HG03457 (cell line): ENCODE measurements around the gene TCTN1.
"Not testable (repeated sequence)": the region's sequence is repeated elsewhere in the genome, so short reads cannot be mapped to it uniquely, and the experiment has no call there.

Source experiments
- ATAC-seq: cut with Tn5 transposase; IDR thresholded peaks from one replicate; pipeline ENCODE4 v1.9.1; 2021; ENCODE audit warnings: moderate number of reproducible peaks; ENCODE audit not compliant: unreplicated experiment

Gene TCTN1

DNA sequence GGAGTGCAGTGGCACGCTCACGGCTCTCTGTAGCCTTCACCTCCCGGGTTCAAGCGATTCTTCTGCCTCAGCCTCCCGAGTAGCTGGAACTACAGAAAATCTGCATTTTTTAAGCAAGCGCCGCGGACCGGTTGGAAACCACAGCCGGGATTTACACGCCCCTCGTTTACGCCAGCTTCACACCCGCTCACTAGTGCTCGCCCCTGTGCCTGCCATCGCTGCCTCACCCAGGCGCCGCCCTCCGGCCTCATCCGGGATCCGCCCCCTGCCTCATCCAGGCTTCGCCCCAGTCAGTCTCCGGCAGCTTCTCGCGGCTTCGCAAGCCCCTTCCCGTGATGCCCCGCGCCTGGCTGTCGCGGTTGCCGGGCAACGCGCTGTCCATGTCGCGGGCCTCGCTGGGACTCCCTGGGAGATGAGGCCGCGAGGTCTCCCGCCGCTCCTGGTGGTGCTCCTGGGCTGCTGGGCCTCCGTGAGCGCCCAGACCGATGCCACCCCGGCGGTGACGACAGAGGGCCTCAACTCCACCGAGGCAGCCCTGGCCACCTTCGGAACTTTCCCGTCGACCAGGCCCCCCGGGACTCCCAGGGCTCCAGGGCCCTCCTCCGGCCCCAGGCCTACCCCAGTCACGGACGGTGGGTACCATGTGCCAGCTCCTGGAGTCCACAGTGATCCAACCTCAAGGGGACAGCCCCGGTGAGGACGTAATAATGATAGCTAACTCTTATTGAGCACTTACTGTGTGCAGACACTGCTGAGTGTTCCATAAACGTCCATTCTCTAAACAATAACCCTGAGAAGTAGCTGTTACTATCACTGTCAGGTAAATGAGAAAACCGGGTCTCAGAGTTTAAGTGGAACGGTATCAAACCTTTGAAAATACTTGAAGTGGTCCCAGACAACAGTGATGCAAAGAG, at the start of gene TCTN1:
TSS of gene TCTN1 (plus strand) at position 359 of the 914 bp plus-strand sequence. CDS start at position 413, 54 bp downstream.
- ATAC-seq = peak; percentile 83

DNA sequence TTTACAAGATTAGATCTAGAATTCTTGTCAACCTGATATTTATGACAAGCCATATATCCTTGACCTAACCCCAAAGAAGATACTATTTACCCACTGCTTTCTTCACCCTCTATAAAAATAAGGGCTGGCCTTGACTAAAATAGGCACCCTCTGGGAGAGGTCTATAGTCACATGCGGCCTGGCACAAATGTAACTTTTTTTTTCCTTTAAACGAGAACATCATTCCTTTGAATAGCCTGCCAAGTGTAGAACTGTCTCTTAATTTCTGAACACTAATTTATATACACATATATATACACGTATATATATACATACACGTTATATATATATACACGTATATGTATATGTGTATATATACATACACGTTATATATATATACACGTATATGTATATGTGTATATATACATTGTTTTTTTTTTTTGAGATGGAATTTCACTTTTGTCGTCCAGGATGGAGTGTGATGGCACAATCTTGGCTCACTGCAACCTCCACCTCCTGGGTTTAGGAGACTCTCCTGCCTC, 49.4 kb upstream of the TCTN1 start:
- ATAC-seq = no peak

DNA sequence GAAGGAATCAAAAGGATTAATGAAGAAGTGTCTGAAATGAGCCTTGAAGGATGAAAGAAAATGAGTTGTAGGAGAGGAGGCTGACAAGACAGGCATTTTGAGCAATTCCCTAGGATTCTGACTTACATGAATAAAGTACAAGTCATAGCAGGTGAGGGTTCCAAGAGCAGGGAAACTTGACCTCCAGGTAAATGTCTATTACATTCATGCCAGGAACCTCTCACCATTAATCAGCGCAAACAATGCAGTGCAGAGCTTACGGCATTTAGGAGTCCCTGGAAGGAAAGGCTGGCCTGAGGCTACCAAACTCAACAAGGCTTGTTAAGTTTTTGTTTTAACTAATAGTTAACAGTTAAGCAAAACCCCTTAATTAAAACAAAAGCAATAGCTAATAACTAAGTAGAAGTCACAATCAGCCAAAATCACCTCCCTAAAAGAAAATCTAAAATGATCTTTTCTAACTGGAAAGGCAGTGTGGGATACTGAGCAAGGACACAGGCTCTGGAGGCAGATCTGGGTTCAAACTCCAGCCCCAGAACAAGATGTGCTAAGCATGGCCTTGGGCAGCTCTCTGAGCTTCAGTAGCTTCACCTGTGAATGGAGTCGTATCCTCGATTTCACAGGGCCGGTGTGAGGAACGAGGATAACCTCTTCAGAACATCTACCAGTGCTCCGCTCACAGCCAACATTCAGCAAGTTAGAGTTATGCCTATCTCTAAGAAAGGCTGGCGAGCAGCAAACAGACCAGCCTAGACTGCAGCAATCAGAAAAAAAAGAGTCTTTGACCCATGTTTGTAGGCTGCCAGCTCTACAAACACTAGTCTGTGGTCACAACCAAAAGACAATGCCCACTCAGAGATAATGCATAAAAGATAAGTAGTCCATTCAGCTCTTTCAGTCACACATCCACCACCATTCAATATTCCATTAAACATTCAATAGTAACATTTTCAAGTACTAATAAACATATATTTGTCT, 47.7 kb upstream of the TCTN1 start:
- no peak for ATAC-seq

DNA sequence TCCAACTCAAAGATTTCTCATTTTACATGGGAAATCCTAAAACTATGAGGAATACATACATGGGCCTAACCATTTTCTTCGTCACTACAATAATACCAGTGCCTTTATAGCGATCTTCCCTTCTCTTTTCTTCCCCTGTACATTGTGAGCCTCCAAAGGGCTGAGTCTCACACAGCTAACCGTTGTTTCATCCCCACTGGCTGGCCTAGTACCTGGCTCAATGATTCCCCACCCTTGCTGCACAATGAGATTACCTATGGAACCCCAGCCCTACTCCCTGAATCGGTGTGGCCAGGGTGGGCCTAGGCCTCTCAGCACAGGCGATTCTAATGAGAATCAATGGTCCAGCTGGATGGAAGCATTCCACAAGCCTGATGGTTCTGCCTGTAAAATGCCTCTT, 46.9 kb upstream of the TCTN1 start:
- no peak for ATAC-seq

DNA sequence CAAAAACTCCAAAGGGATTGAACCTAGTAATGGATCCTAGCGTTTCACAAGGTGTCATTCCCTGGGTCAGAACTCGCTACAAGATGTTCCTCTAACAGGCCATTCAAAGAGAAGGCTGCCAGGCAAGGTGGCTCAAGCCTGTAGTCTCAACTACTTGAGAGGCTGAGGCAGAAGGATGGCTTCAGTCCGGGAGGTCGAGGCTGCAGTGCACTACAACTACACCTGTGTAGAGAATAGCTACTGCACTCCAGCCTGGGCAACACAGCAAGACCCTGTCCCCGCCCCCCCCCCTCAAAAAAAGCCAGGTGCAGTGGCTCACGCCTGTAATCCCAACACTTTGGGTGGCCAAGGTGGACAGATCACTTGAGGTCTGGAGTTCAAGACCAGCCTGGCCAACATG, 45.2 kb upstream of the TCTN1 start:
- no peak for ATAC-seq

DNA sequence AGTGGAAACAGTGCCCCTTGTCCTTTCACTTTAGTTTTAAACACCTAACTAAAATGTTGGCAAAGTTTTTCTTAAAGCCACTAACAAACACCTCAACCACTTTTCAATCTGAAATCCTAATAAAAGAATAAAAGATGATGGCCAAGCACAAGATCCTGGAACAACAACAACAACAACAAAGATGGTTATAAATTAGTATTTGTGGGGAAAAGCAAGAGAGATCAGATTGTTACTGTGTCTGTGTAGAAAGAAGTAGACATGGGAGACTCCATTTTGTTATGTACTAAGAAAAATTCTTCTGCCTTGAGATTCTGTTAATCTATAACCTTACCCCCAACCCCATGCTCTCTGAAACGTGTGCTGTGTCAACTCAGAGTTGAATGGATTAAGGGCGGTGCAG, 44.1 kb upstream of the TCTN1 start:
- ATAC-seq = not testable (repeated sequence)

DNA sequence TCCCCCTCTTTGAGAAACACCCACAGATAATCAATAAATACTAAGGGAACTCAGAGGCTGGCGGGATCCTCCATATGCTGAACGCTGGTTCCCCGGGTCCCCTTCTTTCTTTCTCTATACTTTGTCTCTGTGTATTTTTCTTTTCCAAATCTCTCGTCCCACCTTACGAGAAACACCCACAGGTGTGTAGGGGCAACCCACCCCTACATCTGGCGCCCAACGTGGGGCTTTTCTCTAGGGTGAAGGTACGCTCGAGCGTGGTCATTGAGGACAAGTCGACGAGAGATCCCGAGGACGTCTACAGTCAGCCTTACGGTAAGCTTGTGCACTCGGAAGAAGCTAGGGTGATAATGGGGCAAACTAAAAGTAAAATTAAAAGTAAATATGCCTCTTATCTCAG, 43.1 kb upstream of the TCTN1 start:
- not testable (repeated sequence) for ATAC-seq

DNA sequence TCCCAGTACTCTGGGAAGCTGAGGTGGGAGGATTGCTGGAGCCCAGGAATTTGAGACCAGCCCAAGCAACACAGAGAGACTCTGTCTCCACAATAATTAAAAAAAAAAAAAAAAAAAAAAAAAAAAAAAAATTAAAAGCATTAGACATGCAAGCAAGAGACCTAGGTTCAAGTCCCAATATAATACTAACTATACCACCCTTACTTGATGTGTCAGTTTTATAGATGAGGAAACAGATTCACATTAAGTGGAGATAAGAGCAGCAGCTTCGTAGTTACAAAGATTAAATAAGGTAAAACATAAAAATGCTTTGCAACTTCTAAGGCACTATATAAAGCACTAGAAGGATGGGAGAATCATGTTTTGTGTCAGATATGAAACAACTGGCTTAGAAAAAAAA, 39.9 kb upstream of the TCTN1 start:
- no peak for ATAC-seq

DNA sequence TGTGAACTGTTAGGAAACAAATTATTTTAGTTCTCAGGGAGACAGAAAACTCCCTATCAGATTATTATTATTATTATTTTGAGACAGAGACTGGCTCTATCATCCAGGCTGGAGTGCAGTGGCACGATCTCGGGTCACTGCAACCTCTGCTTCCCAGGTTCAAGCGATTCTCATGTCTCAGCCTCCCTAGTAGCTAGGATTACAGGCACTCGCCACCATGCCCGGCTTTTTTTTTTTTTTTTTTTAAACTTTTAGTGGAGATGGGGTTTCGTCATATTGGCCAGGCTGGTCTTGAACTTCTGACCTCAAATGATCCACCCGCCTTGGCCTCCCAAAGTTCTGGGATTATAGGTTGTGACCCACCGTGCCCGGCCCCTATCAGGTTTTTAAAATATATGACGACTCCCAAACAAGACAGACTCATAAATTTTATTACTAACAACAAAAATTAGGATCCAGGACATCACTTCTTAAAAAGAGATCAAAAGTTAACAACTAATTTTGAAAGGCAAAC, 39.2 kb upstream of the TCTN1 start:
- not testable (repeated sequence) for ATAC-seq

DNA sequence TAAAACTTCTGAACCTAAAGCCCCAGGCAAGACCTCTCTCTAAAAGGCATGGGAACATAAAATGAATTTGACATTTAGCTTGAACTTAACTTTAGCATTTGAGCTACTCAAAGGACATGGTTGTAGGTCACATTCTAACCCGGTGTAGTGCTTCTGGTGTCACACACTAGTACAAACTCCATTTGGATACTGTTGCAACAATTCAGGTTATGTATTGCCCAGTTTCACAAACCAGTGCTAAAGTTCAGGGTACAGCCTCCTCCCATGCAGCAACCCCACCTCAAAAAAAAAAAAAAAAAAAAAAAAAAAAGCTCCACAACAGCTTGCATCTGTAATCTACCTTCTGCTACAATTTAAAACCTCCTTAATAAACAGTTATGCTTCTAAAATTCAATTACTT, 38.6 kb upstream of the TCTN1 start:
- no peak for ATAC-seq

DNA sequence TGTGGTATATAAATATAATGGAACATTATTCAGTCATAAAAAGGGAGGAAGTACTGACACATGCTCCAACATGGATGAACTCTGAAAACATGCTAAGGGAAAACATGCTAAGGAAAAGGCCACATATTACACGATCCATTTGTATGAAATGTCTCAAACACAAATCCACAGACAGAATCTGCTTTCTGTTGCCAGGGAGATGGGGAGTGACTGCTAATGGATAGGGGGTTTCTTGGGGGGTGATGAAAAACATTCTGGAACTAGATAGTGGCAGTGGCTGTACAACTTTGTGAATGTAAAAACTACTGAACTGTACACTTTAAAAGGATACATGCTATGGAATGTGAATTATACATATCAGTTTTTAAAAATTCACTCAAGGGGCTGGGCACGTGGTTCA, 37.4 kb upstream of the TCTN1 start:
- ATAC-seq = no peak

DNA sequence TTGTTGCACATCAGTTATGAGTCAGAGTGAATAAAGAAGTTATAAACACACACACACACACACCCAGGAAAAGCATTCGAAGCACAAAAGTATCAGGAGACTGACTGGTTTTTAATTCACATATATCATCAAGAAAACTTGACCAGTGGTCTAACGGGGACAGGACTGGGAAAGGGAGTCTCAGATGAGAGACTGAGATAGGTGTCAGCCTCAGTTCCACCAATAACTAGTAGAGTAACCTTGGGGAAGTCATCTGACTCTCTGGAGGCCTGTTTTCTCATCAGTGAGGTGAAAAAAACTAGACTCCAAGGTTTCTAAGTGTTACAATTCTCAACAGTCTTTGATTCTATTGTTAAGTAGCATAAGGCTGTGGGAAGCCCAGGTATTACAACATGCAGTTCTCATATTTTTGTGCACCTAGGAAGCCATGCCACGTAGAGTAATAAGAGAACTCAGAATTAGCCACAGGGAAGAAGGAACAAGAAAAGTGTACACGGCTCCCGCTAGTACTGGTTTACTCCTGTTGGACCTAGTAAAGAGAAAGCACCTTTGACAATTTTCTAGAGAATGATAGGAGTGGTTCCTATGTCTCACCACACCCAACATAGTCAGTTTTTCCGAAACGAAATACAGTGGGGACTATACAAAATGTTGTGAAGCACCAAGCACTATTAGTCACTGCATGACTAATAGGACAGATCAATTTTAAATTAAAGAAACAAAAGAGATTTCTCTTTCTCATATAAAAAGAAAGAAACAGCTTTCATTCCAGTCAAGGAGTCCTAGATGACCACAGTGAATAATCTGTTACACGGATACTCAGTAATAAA, 35.9 kb upstream of the TCTN1 start:
- ATAC-seq = no peak

DNA sequence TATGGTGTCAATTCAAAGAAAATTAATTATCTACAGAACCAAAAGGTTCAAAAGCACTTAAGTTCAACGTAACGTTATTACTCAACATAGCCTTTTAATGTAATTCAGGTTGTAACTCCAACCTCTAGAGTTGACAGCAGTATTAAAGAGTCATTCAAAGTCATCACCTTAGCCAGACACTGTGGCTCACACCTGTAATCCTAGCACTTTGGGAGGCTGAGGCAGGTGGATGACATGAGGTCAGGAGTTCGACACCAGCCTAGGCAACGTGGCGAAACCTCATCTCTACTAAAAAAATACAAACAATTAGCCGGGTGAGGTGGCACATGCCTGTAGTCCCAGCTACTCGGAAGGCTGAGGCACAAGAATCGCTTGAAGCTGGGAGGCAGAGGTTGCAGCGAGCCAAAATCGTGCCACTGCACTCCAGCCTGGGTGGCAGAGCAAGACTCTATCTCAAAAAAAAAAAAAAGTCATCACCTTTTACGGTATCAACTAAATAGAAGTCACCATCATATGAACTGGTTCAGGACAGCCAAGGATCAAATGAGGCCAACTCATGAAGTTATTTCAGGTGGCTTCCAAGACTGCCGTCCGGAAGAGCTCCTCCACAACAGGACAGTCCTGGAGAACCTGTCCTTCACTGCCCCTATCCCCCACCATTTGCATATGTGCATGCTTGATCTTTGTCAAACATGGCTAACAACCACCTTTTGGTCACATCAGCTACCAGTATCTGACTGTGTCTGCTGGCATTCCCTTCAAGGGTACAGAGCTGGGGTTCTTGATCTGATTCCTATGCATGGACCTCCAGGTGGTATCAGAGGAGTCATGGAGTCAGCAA, 35.0 kb upstream of the TCTN1 start:
- no peak for ATAC-seq

DNA sequence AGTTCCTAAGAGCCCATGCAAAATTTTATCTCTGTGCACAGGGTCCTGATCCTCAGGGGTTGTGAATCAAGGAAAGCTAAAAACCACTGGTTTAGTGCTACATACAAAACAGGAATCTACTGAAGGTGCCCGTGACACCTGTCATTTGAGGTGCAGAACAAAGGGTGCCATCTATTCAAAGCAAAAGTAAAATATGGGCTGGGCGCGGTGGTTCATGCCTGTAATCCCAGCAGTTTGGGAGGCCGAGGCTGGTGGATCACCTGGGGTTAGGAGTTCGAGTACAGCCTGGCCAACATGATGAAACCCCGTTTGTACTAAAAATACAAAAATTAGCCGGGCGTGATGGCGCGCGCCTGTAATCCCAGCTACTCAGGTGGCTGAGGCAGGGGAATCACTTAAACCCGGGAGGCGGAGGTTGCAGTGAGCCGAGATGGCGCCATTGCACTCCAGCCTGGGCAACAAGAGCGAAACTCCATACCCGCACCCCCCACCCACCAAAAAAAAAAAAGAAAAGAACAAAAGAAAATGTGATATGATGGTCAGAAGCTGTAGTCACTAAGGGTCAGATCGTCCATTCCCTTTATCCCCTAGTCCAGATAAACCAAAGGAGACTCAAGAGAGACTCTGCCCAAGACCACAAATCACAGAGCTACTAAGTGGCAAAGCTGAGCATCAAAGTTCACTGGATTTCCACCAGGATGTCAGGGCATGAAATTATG, 34.2 kb upstream of the TCTN1 start:
- no peak for ATAC-seq

DNA sequence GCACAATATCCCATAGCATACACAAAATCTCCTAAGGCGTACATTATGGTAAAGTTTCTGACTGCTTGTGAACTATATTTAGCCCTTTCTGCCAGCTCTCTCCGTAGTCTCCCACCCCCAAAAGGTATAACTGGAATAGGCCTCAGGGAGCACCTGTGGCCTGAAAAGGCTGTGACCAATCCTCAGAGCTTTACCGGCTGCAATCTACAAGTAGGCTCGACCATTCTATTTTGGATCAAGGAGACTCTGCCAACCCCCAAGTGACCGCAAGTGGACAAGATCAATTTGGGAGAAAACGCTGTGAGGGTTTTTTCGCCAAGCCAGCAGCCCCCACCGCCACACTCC, 32.0 kb upstream of the TCTN1 start:
- no peak for ATAC-seq

DNA sequence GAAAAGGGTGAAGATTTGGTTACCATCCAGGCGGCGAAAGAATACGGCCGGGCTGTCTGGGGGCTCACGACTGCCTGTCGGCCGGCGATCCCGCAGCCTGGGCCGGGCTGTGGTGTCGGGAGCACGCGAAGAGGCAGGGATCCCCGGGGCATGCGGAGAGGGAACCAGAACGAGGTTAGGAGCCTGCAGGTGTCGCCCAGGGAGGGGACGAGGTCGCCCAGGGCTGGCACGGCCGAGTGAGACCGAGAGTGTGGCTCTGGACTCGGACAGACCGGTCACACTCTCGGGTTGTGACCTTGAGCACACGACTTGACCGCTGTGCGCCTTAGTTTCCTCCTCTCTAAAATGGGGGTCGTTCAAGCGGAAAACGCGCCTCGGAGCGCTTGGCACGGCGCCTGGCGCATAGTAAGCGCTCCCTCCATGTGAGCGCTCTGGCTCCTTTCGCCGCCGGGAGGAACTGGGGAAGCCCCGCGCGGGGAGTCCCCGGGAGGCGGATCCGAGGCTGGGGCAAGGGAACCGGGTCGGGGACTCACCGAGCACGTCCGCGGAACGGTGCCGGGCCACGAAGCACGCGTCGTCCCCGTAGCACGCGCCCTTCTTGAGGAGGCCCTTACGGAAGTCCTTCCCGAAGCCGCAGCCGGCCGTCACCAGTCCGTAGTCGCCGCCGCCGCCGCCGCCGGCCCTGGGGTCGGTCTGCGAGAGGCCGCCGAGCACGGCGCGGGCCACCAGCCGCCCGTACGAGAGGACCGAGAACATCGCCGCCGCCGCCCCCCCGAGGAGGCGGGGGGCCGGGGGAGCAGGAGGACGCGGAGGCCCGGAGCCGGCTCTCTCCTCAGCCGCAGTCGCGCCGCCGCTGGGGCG, 31.4 kb upstream of the TCTN1 start:
- peak; percentile 43 for ATAC-seq

DNA sequence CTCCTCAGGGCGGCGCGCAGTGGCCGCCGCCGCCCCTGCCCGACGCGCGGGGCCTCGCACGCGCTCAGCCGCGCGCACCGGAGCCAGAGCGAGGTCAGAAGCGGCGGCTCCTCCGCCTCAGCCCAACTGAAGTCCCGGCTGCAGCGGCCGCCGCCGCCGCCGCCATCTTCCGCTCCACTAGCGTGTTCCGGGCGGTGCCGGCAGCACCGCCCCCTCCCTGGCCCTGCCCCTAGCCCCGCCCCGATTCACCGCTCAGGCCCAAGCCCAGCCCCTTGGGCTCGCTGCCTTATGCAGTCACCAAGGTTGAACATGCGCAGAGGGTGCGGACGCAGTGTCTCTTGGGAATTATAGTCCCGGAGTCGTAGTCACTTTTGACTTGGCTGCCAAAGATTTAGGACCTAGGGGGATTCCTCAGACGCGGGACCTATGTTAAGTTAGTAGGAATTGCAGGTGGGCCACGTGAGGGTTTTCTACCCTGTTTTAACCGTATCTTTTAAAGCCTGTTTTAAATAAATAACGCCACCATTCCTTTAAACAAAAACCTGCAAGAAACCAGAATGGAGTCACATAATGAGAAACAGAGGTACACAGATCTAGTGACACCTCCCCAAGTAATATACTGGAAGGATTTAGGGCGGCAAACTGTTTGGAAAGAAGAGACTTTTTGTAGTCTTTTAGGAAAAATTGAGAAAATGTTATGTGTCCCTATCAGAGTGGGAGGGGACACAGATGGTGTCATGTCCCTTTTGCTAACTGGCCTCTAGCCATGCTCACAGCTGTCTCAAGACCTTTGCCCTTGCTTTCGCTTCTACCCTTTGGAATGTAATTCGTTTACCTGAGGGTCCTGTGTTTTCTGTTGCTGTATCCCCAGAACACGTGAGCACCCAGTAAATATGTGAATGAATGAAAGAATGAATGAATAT, 30.5 kb upstream of the TCTN1 start, which contains the start of gene PPTC7:
TSS of gene PPTC7 (minus strand) at position 182 of the 923 bp plus-strand sequence. CDS start 287 bp downstream, outside the sequence.
- peak; percentile 65 for ATAC-seq
